DND-41 (cell line): Measurements from ENCODE around the gene STAT5B.

Source experiments
- CTCF ChIP-seq: IDR thresholded peaks from 2 replicates; pipeline ENCODE4 v1.5.1; 2012; ENCODE audit warnings: borderline replicate concordance, low read length, moderate library complexity, mild to moderate bottlenecking; ENCODE audit not compliant: poor library complexity, severe bottlenecking; ENCODE audit errors: extremely low read depth
- EZH2 ChIP-seq: IDR thresholded peaks from 3 replicates; pipeline ENCODE4 v1.6.1; 2012; ENCODE audit warnings: borderline replicate concordance, low read depth, mild to moderate bottlenecking, moderate library complexity, low read length, inconsistent platforms; ENCODE audit not compliant: severe bottlenecking

- TF ChIP-seq CTCF = no peak
- no peak for TF ChIP-seq EZH2
These were observed 98.5 kb downstream of the STAT5B start for GRCh38 chr17:42177684-42178083.
